ENCODE data around the gene COQ8A. TPM values are rescaled to one million over a fixed set of nuclear protein-coding genes. Genes with fewer than 3 reads are reported as not detected.

Gene COQ8A
- total RNA-seq, 1 experiment from 2014 or later = 14.8 TPM

DNA sequence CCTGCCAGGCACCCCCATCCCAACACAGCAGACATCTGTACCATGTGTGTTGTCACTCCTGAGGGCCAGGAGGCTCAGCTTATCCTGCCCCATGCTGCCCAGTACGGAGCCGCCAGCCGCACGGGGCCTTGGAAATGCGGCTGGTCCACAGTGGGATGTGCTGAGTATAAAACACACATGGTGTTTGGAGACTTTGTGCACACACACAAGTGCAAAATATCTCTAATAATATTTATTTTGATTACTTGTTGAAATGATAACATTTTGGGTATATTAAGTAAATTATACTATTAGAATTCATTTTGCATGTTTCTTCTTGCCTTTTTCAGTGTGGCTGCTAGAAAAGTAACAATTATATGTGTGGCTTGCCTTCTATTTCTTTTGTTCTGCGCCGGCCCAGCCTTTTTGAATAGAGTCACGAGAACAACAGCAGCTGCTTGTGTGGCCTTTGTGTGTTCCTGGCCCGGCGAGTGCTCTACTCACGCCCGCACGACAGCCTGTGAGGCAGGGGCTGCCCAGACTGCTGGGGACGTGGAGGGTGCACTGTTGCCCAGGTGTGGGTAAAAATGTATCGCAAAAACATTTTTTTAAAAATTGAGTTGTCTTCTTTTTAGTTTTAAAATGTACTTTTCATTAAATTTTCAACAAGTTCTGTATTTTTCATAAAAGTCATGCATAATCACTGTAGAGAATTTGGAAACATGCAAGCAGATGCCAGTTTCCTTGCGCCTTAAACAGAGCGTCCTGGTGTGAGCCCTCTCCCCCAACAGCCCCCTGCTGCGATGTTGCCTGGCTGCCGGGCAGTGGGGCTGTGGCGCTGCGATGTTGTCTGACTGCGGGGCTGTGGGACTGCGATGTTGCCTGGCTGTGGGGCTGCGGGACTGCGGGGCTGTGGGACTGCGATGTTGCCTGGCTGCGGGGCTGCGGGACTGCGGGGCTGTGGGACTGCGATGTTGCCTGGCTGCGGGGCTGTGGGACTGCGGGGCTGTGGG is 35.5 kb downstream of the COQ8A start:
- H3K9me3 ChIP-seq = peaks cover 5% of the 10 kb centered on the region; the same call in 1 of the 2 replicates
- H3K4me3 ChIP-seq = no peak overlapping the region
- DNase-seq = no peak
- no peaks in the 10 kb centered on the region; the same call in 1 of the 2 replicates for H3K36me3 ChIP-seq
- H3K27me3 ChIP-seq = no peaks in the 10 kb centered on the region

DNA sequence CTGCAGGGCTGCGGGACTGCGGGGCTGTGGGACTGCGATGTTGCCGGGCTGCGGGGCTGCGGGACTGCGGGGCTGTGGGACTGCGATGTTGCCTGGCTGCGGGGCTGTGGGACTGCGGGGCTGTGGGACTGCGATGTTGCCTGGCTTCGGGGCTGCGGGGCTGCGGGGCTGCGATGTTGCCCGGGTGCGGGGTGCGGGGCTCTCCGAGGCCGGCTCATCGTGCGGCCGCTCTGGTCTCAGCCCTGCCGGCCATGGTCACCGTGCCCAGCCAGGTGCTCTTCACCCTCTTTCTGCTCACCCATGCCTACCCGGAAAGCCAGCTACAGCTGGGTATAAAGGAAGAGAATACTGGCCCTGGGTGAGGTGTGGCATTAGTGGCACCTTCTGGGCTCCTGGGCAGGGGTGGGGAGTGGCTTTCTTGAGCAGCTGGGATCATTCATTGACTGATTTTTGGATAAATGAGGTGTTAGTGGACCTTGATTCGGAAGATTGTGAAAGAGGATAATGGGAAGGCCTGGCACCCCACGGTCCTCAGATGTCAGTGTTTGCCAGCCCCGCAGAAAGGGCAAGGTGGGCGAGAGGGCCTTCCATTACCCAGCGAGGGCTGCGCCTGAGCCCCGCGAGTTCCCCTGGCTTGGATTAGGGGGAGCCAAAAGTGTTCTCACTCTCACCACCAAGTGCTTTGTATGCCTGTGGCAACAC is 36.3 kb downstream of the COQ8A start:
- H3K9me3 ChIP-seq = peaks cover 5% of the 10 kb centered on the region; the same call in 1 of the 2 replicates
- H3K36me3 ChIP-seq = no peaks in the 10 kb centered on the region; the same call in 1 of the 2 replicates
- no peaks in the 10 kb centered on the region for H3K27me3 ChIP-seq
- H3K4me3 ChIP-seq = no peak overlapping the region
- DNase-seq = no peak

DNA sequence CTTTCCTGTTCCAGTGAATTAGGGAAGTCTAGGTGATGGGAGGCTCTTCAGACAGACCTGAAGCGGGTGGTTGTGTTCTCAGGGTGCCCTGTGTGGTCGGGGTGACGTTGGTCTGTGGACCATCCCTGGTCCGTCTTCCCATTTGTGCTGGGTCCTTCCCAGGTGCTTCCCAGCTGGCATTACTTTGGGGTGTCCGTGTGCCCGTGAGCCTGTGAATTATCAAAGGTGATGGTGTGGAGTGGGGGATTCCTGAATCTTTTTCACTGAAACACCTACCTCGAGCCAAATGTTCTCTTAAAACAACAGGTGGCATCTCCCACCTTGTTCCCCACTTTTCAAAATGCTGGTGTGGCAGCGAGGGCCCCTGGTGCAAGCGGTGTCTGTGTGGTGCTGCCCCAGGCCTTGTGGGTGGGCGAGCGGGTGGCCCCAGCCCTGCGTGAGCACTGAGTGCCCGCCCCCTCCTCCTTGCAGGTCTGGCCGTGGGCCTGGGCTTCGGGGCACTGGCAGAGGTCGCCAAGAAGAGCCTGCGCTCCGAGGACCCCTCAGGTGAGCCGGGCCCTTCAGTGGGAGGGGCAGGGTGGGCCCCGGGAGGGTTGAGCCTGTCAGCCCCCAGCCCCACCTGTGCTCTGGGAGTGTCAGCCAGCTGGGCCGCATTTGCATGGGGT is 37.0 kb downstream of the COQ8A start:
- Histone ChIP-seq H3K36me3 (no peaks in the 10 kb centered on the region), H3K9me3 (no peaks in the 10 kb centered on the region), H3K27me3 (no peaks in the 10 kb centered on the region), H3K4me3 (no peak overlapping the region)
- no peak for DNase-seq

DNA sequence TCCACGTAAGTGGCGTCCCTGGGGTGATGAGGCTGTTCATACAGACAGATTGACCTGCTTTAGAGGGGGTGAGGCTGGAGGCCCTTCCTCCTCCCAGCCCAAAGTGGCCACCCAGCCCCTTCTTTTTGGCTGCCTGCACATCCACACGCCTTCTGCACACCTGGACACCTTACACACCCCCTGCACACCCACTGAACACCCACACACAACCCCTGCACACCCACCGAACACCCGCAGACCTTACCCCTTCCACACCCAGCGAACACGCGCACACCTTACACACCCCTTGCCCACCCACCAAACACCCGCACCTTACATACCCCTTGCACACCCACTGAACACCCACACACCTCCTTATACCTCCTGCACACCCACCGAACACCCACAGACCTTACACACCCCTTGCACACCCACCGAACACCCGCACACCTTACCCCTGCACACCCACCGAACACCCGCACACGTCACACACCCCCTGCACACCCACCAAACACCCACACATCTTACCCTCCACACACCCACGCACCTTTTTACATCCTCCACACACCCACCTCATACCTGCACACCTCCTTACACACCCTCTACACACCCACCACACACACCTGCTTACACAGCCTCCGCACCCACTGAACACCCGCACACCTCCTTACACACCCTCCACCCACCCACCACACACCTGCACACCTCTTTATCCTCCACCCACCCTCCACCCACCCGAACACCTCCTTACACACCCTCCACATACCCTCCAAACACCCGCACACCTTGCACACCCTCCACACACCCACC is 37.7 kb downstream of the COQ8A start:
- Histone ChIP-seq H3K9me3 (no peaks in the 10 kb centered on the region), H3K4me3 (no peak overlapping the region), H3K27me3 (no peaks in the 10 kb centered on the region), H3K36me3 (no peaks in the 10 kb centered on the region; the same call in 1 of the 2 replicates)
- no peak for DNase-seq

DNA sequence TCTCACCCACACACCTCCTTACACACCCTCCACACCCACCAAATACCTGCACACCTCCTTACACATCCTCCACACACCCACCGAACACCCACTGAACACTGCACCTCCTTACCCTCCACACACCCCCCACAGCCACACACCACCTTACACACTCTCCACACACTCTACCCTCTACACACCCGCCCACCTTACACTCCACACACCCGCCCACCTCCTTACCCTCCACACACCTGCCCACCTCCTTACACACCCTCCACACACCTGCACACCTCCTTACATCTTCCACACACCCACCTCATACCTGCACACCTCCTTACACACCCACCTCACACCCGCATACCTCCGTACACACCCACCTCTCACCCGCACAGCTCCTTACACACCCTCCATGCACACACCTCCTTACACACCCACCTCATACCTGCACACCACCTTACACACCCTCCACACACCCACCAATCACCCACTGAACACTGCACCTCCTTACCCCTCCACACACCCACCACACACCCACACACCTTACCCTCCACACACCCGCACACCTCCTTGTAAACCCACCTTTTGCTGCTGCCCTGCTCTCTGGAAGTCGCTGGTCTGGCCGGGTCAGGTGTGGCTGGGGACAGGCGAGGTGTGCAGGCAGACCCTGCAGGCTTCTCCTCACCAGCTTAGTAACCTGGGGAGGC is 38.5 kb downstream of the COQ8A start:
- H3K4me3 ChIP-seq = no peak overlapping the region
- no peaks in the 10 kb centered on the region; the same call in 1 of the 2 replicates for H3K36me3 ChIP-seq
- no peak for DNase-seq
- no peaks in the 10 kb centered on the region for H3K9me3 ChIP-seq
- H3K27me3 ChIP-seq = no peaks in the 10 kb centered on the region

DNA sequence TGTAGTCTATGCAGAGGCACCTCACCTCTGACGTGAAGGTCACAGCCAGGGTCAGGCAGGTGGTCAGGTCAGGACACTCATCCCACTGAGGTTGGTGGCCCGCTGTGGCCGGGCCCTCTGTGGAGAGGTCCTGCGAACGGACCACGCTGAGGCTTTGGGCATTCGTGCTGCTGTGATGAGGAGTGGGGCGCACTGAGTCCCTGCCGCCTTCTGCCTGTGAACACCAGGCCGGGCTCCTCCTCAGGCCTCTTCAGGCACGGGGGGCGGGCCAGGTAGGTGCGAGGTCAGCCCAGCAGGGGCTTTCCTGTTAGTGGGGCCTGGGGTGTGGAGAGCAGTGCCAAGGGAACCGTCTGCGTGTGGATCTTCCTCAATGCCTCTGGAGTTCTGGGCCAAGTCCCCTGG is 39.0 kb downstream of the COQ8A start:
- Histone ChIP-seq H3K9me3 (no peaks in the 10 kb centered on the region), H3K27me3 (no peaks in the 10 kb centered on the region), H3K36me3 (no peaks in the 10 kb centered on the region; the same call in 1 of the 2 replicates), H3K4me3 (no peak overlapping the region)
- DNase-seq = no peak

DNA sequence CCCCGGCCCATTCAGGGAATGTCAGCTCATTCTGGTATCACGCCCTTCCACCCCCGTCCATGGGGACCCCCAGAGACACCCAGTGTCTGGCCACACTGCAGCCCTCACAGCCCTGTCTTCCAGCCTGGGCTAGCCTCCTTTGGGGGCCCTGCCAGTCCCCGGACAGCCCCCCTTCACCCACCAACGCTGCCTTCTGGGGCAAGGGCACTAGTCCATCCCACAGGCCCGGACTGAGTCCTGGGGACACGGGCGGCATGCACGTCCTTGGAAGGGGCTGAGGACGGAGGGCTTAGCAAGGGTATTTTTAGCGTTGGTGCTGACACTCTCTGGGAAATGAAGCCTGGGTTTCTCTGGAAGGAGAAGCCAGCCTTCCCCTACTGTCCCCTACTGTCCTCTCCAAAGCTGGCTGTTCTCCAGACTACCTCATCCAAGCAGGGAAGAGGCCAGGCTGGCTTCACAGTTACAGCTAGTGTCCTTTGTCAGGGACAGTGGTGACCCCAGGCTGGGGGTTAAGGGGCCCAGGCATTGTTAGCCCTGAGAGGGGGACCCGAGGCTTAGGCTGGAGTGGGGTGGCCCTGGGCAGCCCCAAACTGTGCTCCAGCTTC is 39.5 kb downstream of the COQ8A start:
- H3K36me3 ChIP-seq = no peaks in the 10 kb centered on the region; the same call in 1 of the 2 replicates
- no peak overlapping the region for H3K4me3 ChIP-seq
- DNase-seq = no peak
- H3K27me3 ChIP-seq = no peaks in the 10 kb centered on the region
- H3K9me3 ChIP-seq = no peaks in the 10 kb centered on the region

DNA sequence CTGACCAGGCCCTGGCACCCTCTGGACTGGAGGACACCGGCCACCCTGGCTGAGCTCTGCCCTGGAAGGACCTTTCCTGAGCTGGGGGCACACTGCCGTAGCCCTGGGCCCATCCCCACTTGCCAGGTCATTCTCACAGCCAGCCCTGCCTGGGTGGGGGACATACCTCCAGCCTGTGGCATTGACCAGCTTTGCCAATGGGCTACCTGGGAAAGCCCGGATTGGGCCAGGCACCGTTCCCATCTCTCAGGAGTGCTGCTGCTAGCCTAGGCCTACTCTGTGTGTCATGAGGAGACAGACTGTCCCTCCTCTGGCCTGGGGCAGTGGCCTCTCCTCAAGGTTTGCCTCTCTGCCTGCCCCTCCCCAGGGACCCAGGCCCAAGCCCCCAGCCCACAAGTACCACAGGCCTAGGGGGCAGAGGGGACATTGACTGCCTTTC is 40.0 kb downstream of the COQ8A start:
- no peak for DNase-seq
- H3K4me3 ChIP-seq = no peak overlapping the region
- H3K9me3 ChIP-seq = no peaks in the 10 kb centered on the region
- H3K36me3 ChIP-seq = no peaks in the 10 kb centered on the region; the same call in 1 of the 2 replicates
- H3K27me3 ChIP-seq = no peaks in the 10 kb centered on the region

DNA sequence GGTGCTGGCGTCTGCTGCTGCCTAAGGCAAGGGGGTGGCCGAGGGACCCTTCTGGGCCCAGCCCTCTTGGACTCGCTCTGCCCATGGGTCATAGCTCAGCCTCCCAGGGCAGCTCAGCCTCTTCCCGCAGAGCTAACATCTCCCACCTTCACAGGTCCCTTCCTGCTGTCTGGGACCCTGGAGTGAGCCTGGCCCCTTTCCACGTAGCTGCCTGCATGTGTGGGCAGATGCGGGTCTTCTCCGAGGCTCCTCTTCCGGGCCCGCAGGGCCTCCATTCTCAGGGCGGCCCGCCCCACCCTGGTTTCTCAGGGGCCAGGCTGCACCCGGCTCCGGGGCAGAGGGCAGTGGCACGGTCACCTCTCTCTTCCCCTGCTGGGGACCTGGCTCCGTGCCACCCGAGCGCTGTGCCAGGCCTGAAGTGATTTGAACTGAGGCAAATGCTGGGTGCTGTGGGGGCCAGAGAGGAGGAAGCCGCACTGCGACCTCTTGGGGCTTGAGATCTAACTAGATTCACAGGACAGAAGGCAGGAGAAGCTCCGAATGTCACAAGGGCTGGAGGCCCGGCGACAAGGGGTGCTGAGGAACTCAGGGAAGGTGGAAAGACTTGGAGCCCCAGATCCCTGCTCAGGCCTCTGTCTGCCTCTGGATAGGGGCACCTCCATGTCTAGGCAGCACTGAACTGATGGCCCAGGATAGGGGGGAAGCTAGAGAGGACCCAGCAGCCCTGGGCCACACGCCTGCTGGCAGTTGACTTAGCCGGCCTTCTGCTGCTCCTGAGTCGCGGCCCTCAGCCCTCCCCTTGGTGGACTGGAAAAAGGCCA is 40.7 kb downstream of the COQ8A start:
- H3K27me3 ChIP-seq = no peaks in the 10 kb centered on the region
- H3K4me3 ChIP-seq = no peak overlapping the region
- H3K9me3 ChIP-seq = no peaks in the 10 kb centered on the region
- H3K36me3 ChIP-seq = no peaks in the 10 kb centered on the region; the same call in none of the 2 replicates
- DNase-seq = no peak

DNA sequence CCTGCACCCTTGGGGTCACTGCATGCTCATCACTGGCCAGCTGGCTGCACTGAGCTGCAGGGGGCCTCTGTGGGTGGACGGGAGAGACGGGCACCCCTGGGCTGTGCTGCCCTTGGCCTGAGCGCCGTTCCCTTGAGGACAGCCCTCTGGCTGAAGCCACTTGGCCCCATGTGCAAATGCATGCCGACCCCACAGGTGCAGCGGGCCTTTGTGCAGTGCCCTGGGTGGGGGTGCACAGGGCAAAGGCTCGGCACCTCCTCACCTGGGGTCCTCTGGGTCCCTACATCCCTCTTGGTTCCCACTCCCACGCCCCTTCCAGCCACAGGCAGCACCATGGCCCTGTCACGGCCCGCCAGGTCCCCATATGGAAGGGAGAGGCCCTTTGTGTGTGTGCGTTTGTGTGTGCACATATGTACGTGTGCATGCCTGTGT is 41.3 kb downstream of the COQ8A start:
- H3K36me3 ChIP-seq = peaks cover under 1% of the 10 kb centered on the region
- H3K4me3 ChIP-seq = no peak overlapping the region
- H3K27me3 ChIP-seq = no peaks in the 10 kb centered on the region
- H3K9me3 ChIP-seq = no peaks in the 10 kb centered on the region
- DNase-seq = no peak

DNA sequence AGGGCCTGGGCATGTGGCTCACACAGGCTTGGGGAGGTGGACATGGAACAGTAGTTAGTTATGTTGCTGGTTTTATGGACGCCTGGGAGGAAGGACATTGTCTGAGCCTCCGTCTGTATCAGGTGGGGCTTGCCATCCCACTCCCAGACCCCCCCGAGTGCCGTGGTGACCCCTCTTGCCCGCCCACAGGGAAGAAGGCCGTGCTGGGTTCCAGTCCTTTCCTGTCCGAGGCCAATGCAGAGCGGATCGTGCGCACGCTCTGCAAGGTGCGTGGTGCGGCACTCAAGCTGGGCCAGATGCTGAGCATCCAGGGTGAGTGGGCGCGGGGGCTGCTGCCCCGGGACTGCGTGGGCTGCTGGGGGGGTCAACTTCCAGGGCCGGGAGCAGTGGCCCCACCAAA is 41.7 kb downstream of the COQ8A start:
- H3K36me3 ChIP-seq = peaks cover 4% of the 10 kb centered on the region
- no peak overlapping the region for H3K4me3 ChIP-seq
- no peaks in the 10 kb centered on the region for H3K9me3 ChIP-seq
- DNase-seq = no peak
- H3K27me3 ChIP-seq = no peaks in the 10 kb centered on the region

DNA sequence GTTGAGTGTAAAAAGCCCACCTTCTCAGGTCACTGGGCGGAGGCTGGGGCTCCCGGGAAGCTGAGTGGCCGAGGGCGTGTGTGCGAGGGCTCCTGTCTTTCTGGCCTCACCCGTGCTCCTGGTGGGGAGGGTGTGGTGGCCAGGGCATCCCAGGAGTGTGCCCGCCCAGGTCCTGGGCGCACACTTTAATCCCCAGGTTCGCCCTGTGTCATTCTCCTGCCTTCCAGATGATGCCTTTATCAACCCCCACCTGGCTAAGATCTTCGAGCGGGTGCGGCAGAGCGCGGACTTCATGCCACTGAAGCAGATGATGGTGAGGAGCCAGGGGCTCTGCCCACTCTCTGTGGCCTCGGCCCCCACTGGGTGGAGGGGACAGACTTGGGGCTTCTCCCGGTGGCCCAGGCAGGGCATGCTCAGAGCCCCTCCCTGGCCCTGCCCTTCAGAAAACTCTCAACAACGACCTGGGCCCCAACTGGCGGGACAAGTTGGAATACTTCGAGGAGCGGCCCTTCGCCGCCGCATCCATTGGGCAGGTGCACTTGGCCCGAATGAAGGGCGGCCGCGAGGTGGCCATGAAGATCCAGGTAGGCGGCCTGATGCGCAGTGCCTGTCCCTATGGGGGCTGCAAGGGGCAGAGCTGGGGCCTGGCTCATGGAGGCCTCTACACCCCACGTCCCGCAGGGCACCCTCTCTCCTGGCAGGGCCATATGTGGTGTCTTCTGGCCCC is 42.5 kb downstream of the COQ8A start:
- Histone ChIP-seq H3K9me3 (no peaks in the 10 kb centered on the region), H3K36me3 (peaks cover 8% of the 10 kb centered on the region), H3K27me3 (no peaks in the 10 kb centered on the region), H3K4me3 (no peak overlapping the region)
- DNase-seq = no peak

DNA sequence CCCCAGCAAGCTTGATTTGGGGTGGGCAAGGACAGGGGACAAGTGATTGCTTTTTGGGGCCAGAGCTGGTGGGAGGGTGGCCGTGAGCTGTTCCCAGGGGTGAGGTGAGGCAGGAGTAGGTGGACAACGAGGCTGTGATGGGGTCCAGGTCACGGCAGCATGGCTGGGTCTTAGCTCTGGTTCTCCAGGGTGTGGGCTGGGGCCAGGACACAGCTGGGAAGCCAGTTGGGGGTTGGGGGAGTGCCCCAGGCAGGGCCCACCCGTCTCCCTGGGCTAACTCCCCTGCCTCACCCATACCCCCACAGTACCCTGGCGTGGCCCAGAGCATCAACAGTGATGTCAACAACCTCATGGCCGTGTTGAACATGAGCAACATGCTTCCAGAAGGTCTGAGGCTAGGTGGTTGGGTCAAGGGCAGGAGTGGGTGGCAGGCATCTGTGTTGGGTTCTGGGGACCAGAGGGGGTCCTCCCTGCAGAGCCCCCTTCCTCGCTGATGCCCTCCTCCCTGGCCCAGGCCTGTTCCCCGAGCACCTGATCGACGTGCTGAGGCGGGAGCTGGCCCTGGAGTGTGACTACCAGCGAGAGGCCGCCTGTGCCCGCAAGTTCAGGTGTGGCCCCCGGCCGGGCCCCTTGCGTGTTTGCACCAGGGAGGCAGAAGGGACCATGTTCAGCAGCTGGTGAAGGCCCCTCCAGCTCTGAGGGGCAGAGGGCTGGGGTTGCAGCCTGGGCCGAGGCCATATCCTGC is 43.3 kb downstream of the COQ8A start:
- Histone ChIP-seq H3K4me3 (no peak overlapping the region), H3K27me3 (no peaks in the 10 kb centered on the region), H3K36me3 (peaks cover 8% of the 10 kb centered on the region), H3K9me3 (no peaks in the 10 kb centered on the region)
- DNase-seq = no peak
